AG04450 (cell line): ENCODE data around the gene CDC73. TPM values are rescaled to one million over a fixed set of nuclear protein-coding genes. Genes with fewer than 3 reads are reported as not detected.

Experiments
- CTCF ChIA-PET: fragments of 300-600, 350-600 bp; formaldehyde crosslinking; extraction: SDS; loops from one replicate; lab custom pipeline; 2022; ENCODE audit warnings: antibody characterized with exemption, inconsistent platforms; lab: Charles Lee
- POLR2A ChIA-PET: fragments of 350-600 bp; formaldehyde crosslinking; extraction: SDS; loops from one replicate; lab custom pipeline; 2021; ENCODE audit warnings: antibody characterized with exemption, inconsistent platforms; lab: Yijun Ruan, JAX
- DNase-seq: peaks from one replicate; pipeline ENCODE4 v3.0.0-alpha.2; 2011; ENCODE audit warnings: low read depth, low spot score
- H3K27ac ChIP-seq: one replicate; pipeline ENCODE4 v1.5.1; 2012; ENCODE audit warnings: low read depth, low read length, control low read depth
- H3K27me3 ChIP-seq: one replicate; pipeline ENCODE4 v1.6.0; 2012; ENCODE audit warnings: low read length; ENCODE audit not compliant: control insufficient read depth, insufficient read depth
- H3K4me3 ChIP-seq: 2 replicates; pipeline ENCODE4 v1.5.1; 2011; ENCODE audit warnings: mild to moderate bottlenecking, low read depth, low read length, control low read depth
- H3K9me3 ChIP-seq: 2 replicates; pipeline ENCODE4 v1.5.1; 2012; ENCODE audit warnings: low read length; ENCODE audit not compliant: control insufficient read depth, insufficient read depth
- CTCF ChIP-seq: IDR thresholded peaks from 2 replicates; pipeline ENCODE4 v1.5.1; 2011; ENCODE audit warnings: low read depth, low read length, control low read depth, inconsistent platforms
- polyA plus RNA-seq: library from polyadenylated mRNA; depleted of rRNA; stranded (reverse); fragments of >200 nt; gene quantifications from 2 replicates; pipeline ENCODE4 v1.2.3, GENCODE V29; 2011

Gene CDC73
- polyA plus RNA-seq, 1 experiment, result 56.4 TPM

GRCh38 chr1:193085263-193085662 lies 36.6 kb upstream of the CDC73 start:
- Histone ChIP-seq H3K4me3 (no peak overlapping the region), H3K9me3 (no peaks in the 10 kb centered on the region), H3K27ac (no peak overlapping the region), H3K27me3 (no peaks in the 10 kb centered on the region)
- CTCF ChIA-PET, result interaction anchor here (0.7 to 1.2 kb wide), 3 partner anchors 10 to 611 kb away, joined by 3 read pairs; no protein-coding TSS in a partner anchor
- POLR2A ChIA-PET, result no interaction called here
- DNase-seq, result no peak
- TF ChIP-seq CTCF, result no peak

- Histone ChIP-seq H3K9me3 (no peaks in the 10 kb centered on the region), H3K27me3 (no peaks in the 10 kb centered on the region), H3K27ac (no peak overlapping the region), H3K4me3 (no peak overlapping the region)
- ChIA-PET CTCF (no interaction called here), POLR2A (interaction anchor here (0.6 kb wide), 1 partner anchor 65 kb away, joined by 3 read pairs; no protein-coding TSS in a partner anchor)
- no peak for DNase-seq
- no peak for TF ChIP-seq CTCF
These were observed 35.5 kb upstream of the CDC73 start for GRCh38 chr1:193086342-193086741.

GRCh38 chr1:193087893-193088292 lies 33.9 kb upstream of the CDC73 start:
- POLR2A ChIA-PET, result no interaction called here
- Histone ChIP-seq H3K27me3 (no peaks in the 10 kb centered on the region), H3K9me3 (no peaks in the 10 kb centered on the region), H3K4me3 (no peak overlapping the region), H3K27ac (no peak overlapping the region)
- no peak for DNase-seq
- TF ChIP-seq CTCF, result no peak
- CTCF ChIA-PET, result no interaction called here

GRCh38 chr1:193090865-193091264 lies 31.0 kb upstream of the CDC73 start:
- DNase-seq, result no peak
- ChIA-PET CTCF (interaction anchor here (0.6 to 1.1 kb wide), 2 partner anchors 32 to 615 kb away, joined by 3 to 4 read pairs; no protein-coding TSS in a partner anchor), POLR2A (no interaction called here)
- Histone ChIP-seq H3K27ac (no peak overlapping the region), H3K27me3 (no peaks in the 10 kb centered on the region), H3K9me3 (no peaks in the 10 kb centered on the region), H3K4me3 (no peak overlapping the region)
- TF ChIP-seq CTCF, result no peak

DNA sequence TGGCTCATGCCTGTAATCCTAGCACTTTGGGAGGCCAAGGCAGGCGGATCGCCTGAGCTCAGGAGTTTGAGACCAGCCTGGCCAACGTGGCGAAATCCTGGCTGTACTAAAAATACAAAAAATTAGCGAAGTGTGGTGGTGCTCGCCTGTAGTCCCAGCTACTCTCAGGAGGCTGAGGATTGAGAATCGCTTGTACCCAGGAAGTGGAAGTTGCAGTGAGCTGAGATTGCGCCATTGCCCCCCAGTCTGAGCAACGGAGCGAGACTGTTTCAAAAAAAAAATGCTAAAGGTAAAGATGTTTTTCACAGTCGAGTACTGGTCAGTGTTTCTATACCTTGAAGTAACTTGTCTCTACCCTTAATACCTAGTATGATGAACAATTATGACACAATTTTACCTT lies 27.7 kb upstream of the CDC73 start:
- CTCF ChIA-PET, result no interaction called here
- no peak overlapping the region for H3K27ac ChIP-seq

More for the DNA sequence above, 27.7 kb upstream of the CDC73 start:
- no peak for TF ChIP-seq CTCF
- Histone ChIP-seq H3K4me3 (no peak overlapping the region), H3K27me3 (no peaks in the 10 kb centered on the region), H3K9me3 (no peaks in the 10 kb centered on the region)
- DNase-seq, result no peak
- POLR2A ChIA-PET, result no interaction called here
